Tibial nerve (tissue), 4 donors: ENCODE data around the gene PRKAR2A. TPM values are rescaled to one million over a fixed set of nuclear protein-coding genes. Genes with fewer than 3 reads are reported as not detected.
A peak's percentile ranks its signal among the peaks of the same experiment; 100 is the strongest.

Experiments
- DNase-seq, 2 donors: peaks; one replicate each; pipeline ENCODE4 v3.0.0-alpha.2; 2019; ENCODE audit warnings: low spot score in 2 of 2
- H3K27ac ChIP-seq, 4 donors: fragments of 200-600 bp; sonication (generic) in 3 of 4; one replicate each; pipeline ENCODE4 v1.5.1; 2017 to 2019; ENCODE audit warnings: mild to moderate bottlenecking in 1 of 4
- H3K27me3 ChIP-seq, 2 donors: fragments of 200-600 bp; sonication (generic) in 1 of 2; one replicate each; pipeline versions ENCODE4 v1.5.1 to v1.6.0; 2017 to 2019
- H3K36me3 ChIP-seq, 3 donors: fragments of 200-600 bp; sonication (generic); one replicate each; pipeline ENCODE4 v1.5.1; 2018 to 2019
- H3K4me1 ChIP-seq, 4 donors: fragments of 200-600 bp; sonication (generic) in 3 of 4; one replicate each; pipeline ENCODE4 v1.5.1; 2017 to 2019
- H3K4me3 ChIP-seq, 4 donors: fragments of 200-600 bp; sonication (generic) in 3 of 4; one replicate each; pipeline ENCODE4 v1.5.1; 2017 to 2019; ENCODE audit warnings: mild to moderate bottlenecking in 1 of 4, moderate library complexity in 1 of 4
- H3K9me3 ChIP-seq, 4 donors: fragments of 200-600 bp; sonication (generic) in 3 of 4; one replicate each; pipeline ENCODE4 v1.5.1; 2017 to 2019
- EP300 ChIP-seq, 2 donors: sonication (generic); formaldehyde crosslinking; IDR thresholded peaks; one replicate each; pipeline ENCODE4 v1.6.1; 2017; ENCODE audit warnings: antibody characterized with exemption in 2 of 2, mild to moderate bottlenecking in 1 of 2
- POLR2A ChIP-seq, 2 donors: fragments of 450-650 bp; IDR thresholded peaks; one replicate each; pipeline ENCODE4 v1.6.1; 2017; ENCODE audit warnings: antibody characterized with exemption in 2 of 2, mild to moderate bottlenecking in 2 of 2, moderate library complexity in 2 of 2
- WGBS, 2 donors: methylation state at CpG; one replicate each; pipeline ENCODE4 v1.1.5; 2018; 5-methylcytosine and 5-hydroxymethylcytosine counted together
- total RNA-seq, 4 donors: library from RNA; depleted of rRNA; stranded (reverse); fragments of >200 nt; gene quantifications; one replicate each; pipeline ENCODE4 v1.1.0, GENCODE V29; 2016
- TF ChIP-seq, protein P1 (sequence below), 5 experiments: fragments of 200-600 bp in 3 of 5; fragments of 450-650 bp in 2 of 5; sonication (generic) in 3 of 5; IDR thresholded peaks; one replicate each; pipeline ENCODE4 v1.5.1; 2016 to 2019; ENCODE audit warnings: antibody characterized with exemption in 5 of 5, mild to moderate bottlenecking in 3 of 5, moderate library complexity in 2 of 5

PRKAR2A gene
- total RNA-seq, 4 donors from 2014 or later = 26.9 to 37.5 (median 32.4) TPM

DNA sequence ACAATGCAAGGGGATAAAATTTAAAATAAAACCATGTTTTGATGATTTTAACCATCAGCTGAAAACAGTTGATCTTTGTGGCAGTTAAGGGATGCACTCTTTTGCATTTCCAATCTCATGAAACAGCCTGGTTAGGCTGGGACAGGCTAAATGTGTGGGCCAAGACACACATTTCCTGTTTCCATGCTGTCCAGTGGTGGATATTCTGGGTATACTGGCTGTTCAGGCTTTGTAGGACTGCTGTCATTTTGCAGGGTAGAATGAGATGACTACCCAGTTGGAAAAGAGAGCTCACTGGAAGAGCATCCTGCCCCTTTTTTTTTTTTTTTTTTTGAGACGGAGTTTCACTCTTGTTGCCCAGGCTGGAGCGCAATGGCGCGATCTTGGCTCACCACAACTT, 88.6 kb downstream of the PRKAR2A start:
- H3K36me3 ChIP-seq = peaks cover 0 to 74% (median under 1%) of the 10 kb centered on the region in 3 donors

DNA sequence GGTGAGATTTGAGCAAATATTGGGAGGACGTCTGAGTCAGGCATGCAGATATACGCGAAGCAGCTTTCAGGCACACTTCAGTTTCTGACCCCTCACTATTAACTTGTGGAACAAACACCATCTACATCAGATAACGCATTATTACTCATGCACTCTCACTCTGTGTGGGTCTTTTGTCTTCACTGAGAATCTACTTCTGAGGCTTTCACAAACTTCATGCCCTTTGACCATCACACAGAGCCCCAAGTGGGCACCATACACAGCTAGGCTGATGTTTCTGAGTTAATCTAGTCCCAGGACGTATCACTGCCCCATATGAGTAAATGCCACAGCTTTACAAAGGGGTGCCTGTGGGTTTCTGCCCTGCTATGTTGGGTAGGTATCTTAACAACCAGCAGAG, 91.0 kb downstream of the PRKAR2A start:
- H3K36me3 ChIP-seq = peaks cover 0 to 62% (median 0%) of the 10 kb centered on the region in 3 donors

More for the DNA sequence above, 88.6 kb downstream of the PRKAR2A start:
- Histone ChIP-seq H3K27ac (no peak overlapping the region), H3K4me1 (peaks cover 0 to 4% (median 0%) of the 10 kb centered on the region in 4 donors), H3K4me3 (no peak overlapping the region), H3K27me3 (no peaks in the 10 kb centered on the region), H3K9me3 (no peaks in the 10 kb centered on the region)
- WGBS, 2 donors = 97 to 99% methylated on average over 4 of the region's 4 CpGs
- DNase-seq = no peak
- no peak for TF ChIP-seq EP300 (IDR thresholded peaks at IDR 0.05)
- TF ChIP-seq, protein P1, sequence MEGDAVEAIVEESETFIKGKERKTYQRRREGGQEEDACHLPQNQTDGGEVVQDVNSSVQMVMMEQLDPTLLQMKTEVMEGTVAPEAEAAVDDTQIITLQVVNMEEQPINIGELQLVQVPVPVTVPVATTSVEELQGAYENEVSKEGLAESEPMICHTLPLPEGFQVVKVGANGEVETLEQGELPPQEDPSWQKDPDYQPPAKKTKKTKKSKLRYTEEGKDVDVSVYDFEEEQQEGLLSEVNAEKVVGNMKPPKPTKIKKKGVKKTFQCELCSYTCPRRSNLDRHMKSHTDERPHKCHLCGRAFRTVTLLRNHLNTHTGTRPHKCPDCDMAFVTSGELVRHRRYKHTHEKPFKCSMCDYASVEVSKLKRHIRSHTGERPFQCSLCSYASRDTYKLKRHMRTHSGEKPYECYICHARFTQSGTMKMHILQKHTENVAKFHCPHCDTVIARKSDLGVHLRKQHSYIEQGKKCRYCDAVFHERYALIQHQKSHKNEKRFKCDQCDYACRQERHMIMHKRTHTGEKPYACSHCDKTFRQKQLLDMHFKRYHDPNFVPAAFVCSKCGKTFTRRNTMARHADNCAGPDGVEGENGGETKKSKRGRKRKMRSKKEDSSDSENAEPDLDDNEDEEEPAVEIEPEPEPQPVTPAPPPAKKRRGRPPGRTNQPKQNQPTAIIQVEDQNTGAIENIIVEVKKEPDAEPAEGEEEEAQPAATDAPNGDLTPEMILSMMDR (IDR thresholded peaks at IDR 0.05) = no peak
- no peak for TF ChIP-seq POLR2A (IDR thresholded peaks at IDR 0.05)

DNA sequence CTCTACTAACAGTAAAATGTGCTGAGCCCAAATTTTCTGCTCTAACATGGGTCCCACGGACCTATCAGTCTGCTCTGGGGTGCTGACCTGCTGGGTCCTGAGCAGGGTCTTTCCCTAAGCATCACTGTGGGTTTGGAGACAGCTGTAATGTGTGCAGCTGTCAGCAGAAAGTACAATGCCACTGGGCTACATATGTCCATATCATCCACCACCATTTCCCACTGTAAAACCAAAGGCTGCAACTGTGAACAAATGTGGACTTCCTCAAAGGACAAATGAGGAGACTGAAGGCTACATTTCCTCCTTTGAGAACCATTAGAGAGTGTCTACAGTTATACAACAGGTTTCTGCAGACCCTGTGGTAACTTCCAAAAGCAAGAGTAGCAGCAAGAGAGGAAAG, 96.8 kb downstream of the PRKAR2A start:
- DNase-seq = no peak
- 61 to 82% methylated on average over 1 of the region's 1 CpG for WGBS, 2 donors
- Histone ChIP-seq H3K27ac (peak overlapping the region in 1 of 4 donors; percentile 14), H3K36me3 (peaks cover 0 to 35% (median 0%) of the 10 kb centered on the region in 3 donors), H3K4me3 (no peak overlapping the region), H3K27me3 (no peaks in the 10 kb centered on the region), H3K4me1 (peaks cover 0 to 42% (median 31%) of the 10 kb centered on the region in 4 donors), H3K9me3 (no peaks in the 10 kb centered on the region)
- TF ChIP-seq, protein P1 (IDR thresholded peaks at IDR 0.05) = no peak
- TF ChIP-seq POLR2A (IDR thresholded peaks at IDR 0.05) (no peak), EP300 (IDR thresholded peaks at IDR 0.05) (no peak)

More for the DNA sequence above, 91.0 kb downstream of the PRKAR2A start:
- Histone ChIP-seq H3K27ac (peak overlapping the region in 2 of 4 donors; percentile 39 to 60), H3K4me3 (no peak overlapping the region), H3K27me3 (no peaks in the 10 kb centered on the region), H3K4me1 (no peaks in the 10 kb centered on the region), H3K9me3 (no peaks in the 10 kb centered on the region)
- DNase-seq = no peak
- TF ChIP-seq, protein P1 (IDR thresholded peaks at IDR 0.05) = no peak
- TF ChIP-seq POLR2A (IDR thresholded peaks at IDR 0.05) (no peak), EP300 (IDR thresholded peaks at IDR 0.05) (no peak)
- WGBS, 2 donors = 59 to 64% methylated on average over 5 of the region's 5 CpGs

DNA sequence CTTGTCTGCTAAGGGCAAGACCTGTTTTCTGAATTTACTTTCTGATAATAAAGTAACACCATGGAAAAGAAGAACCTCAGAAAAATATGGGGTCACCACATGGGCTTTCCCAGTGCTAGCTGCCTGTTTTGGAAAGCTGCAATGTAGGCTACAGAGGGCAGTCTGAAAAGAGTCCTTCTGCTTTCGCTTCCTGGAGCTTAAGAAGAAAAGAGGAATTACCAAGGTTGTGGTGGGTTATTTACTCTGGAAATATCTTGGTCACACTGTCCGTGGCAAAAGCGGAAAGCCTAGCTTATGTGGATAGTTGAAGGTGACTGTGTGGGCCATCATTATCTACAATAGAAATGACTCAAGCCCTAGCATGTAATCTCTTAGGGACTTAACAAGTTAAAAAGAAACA, 98.9 kb downstream of the PRKAR2A start:
- H3K36me3 ChIP-seq = peaks cover 0 to 34% (median 0%) of the 10 kb centered on the region in 3 donors
- peak in 1 of 2 donors; percentile 36 for TF ChIP-seq EP300 (IDR thresholded peaks at IDR 0.05)
- TF ChIP-seq POLR2A (IDR thresholded peaks at IDR 0.05) = no peak
- TF ChIP-seq, protein P1 (IDR thresholded peaks at IDR 0.05) = no peak
- no peaks in the 10 kb centered on the region for H3K27me3 ChIP-seq
- no peaks in the 10 kb centered on the region for H3K9me3 ChIP-seq
- peak overlapping the region; percentile 58 to 84 (median 76) for H3K27ac ChIP-seq
- no peak overlapping the region for H3K4me3 ChIP-seq
- 82 to 87% methylated on average over 3 of the region's 3 CpGs for WGBS, 2 donors
- no peak for DNase-seq
- H3K4me1 ChIP-seq = peaks cover 0 to 44% (median 32%) of the 10 kb centered on the region in 4 donors

DNA sequence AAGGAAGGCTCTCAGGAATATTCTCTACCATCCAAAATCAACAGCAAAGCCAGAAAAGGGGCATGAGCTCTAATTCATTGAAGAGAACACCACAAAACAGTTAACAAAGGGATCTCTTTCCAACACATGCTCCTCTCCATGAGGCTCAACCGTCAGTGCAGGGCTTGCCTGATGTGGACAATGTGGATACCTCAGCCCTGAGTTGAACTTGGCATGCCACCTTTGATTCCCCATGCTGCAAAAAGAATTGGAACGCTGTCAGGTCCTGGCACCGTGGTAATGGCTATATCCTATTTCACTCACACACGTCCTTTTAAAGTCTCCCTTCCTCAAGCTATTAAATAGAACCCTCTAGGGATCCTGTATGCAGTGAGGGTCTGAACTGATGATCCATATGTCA, 100.0 kb downstream of the PRKAR2A start:
- DNase-seq = no peak
- TF ChIP-seq POLR2A (IDR thresholded peaks at IDR 0.05) (no peak), EP300 (IDR thresholded peaks at IDR 0.05) (no peak)
- TF ChIP-seq, protein P1 (IDR thresholded peaks at IDR 0.05) = no peak
- H3K36me3 ChIP-seq = peaks cover 0 to 34% (median 0%) of the 10 kb centered on the region in 3 donors
- no peaks in the 10 kb centered on the region for H3K27me3 ChIP-seq
- H3K4me1 ChIP-seq = peaks cover 0 to 44% (median 32%) of the 10 kb centered on the region in 4 donors
- H3K27ac ChIP-seq = peak overlapping the region; percentile 58 to 84 (median 76)
- 28 to 29% methylated on average over 4 of the region's 4 CpGs for WGBS, 2 donors
- no peak overlapping the region for H3K4me3 ChIP-seq
- no peaks in the 10 kb centered on the region for H3K9me3 ChIP-seq
